GM12873 (cell line): ENCODE data around the gene RBM14.

ENCODE experiments used
- CTCF ChIP-seq: IDR thresholded peaks from 2 replicates; pipeline ENCODE4 v1.5.1; 2012; ENCODE audit warnings: low read depth, mild to moderate bottlenecking, moderate library complexity, low read length, control low read depth; ENCODE audit not compliant: insufficient read depth; ENCODE audit errors: missing control alignments

RBM14 gene

GRCh38 chr11:66643745-66644437 is 27.5 kb downstream of the RBM14 start:
- TF ChIP-seq CTCF: no peak

- no peak for TF ChIP-seq CTCF
These were observed 30.4 kb downstream of the RBM14 start for GRCh38 chr11:66646828-66647227.

GRCh38 chr11:66649903-66650302 is 33.5 kb downstream of the RBM14 start:
- no peak for TF ChIP-seq CTCF

- TF ChIP-seq CTCF: no peak
These were observed 34.6 kb downstream of the RBM14 start for GRCh38 chr11:66651016-66651415.

GRCh38 chr11:66652651-66653050 is 36.2 kb downstream of the RBM14 start:
- TF ChIP-seq CTCF: no peak

- TF ChIP-seq CTCF: no peak
These were observed 36.7 kb downstream of the RBM14 start for GRCh38 chr11:66653123-66653522.

- TF ChIP-seq CTCF: no peak
These were observed 43.3 kb downstream of the RBM14 start for GRCh38 chr11:66659763-66660162.
